DOHH2 (cell line): Measurements from ENCODE around the gene SCRN2.

Experiments
- CTCF ChIP-seq: fragments of 200-600 bp; sonication (generic); IDR thresholded peaks from one replicate; pipeline ENCODE4 v1.5.1; 2014; ENCODE audit warnings: antibody characterized with exemption, mild to moderate bottlenecking, low read depth, low read length; ENCODE audit not compliant: poor library complexity, severe bottlenecking
- EZH2phosphoT487 ChIP-seq: fragments of 200-600 bp; sonication (generic); IDR thresholded peaks from 2 replicates; pipeline ENCODE4 v1.6.1; 2017; ENCODE audit warnings: borderline replicate concordance, mild to moderate bottlenecking, antibody characterized with exemption, low read length, moderate library complexity, mixed read lengths

DNA sequence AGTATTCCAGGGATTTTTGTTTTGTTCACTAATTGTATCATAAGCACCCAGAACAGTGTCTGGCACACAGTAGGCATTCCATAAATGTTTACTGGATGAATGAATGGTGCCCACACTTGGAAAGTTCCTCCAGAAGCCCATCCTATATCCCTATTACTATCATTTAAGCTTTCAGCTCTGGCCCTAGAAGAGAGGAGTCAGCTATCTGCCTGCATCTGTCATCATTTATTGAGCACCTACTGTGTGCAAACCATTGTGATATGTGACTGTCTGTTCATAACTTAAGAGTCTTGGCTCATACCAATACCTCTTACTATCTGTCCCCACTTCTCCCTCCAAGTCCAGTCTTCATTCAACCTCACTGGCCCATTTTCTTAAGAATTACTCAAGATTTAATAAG lies 30.0 kb upstream of the SCRN2 start:
- TF ChIP-seq CTCF, result no peak
- TF ChIP-seq EZH2phosphoT487, result no peak
